GM18526 (cell line): ENCODE measurements around the gene PSENEN.

Experiments used
- POLR2A ChIP-seq: IDR thresholded peaks from 3 replicates; pipeline ENCODE4 v1.6.1; 2011; ENCODE audit not compliant: insufficient read length; ENCODE audit errors: extremely low read depth

The PSENEN gene

DNA sequence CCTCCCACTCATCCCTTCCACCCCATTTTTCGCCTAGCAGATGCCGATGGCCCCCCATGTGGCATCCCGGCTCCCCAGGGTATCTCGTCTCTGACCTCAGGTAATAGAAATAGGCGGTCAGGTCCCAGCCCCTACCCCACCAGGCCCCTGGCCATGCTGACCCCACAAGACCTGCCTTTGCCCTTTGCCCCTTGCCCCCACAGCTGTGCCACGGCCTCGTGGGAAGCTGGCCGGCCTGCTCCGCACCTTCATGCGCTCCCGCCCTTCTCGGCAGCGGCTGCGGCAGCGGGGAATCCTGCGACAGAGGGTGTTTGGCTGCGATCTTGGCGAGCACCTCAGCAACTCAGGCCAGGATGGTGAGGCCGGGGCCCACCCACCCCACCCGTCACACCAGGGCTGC lies 35.3 kb downstream of the PSENEN start:
- no peak for TF ChIP-seq POLR2A

DNA sequence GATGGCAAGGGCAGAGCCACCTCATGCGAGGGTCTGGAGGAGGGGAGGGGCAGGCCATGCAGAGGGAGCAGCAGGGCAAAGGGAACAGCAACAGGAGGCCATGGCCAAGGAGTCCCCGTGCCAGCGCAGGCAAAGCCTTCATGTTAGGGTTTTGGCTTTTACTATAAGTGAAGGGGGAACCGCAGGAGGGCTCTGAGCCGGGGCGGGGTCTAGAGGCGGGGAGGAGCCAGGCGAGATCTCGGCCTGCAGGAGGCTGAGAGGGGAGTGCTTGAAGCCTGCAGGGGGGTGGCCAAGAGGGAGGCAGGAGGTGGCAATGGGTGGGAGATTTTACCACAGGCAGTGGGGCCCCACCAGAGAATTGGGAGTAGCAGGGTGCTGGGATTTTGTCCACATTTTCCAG lies 36.2 kb downstream of the PSENEN start:
- TF ChIP-seq POLR2A, result no peak

- no peak for TF ChIP-seq POLR2A
These were observed 37.1 kb downstream of the PSENEN start for GRCh38 chr19:35782589-35782988.

GRCh38 chr19:35783469-35784434 lies 38.3 kb downstream of the PSENEN start:
- no peak for TF ChIP-seq POLR2A

DNA sequence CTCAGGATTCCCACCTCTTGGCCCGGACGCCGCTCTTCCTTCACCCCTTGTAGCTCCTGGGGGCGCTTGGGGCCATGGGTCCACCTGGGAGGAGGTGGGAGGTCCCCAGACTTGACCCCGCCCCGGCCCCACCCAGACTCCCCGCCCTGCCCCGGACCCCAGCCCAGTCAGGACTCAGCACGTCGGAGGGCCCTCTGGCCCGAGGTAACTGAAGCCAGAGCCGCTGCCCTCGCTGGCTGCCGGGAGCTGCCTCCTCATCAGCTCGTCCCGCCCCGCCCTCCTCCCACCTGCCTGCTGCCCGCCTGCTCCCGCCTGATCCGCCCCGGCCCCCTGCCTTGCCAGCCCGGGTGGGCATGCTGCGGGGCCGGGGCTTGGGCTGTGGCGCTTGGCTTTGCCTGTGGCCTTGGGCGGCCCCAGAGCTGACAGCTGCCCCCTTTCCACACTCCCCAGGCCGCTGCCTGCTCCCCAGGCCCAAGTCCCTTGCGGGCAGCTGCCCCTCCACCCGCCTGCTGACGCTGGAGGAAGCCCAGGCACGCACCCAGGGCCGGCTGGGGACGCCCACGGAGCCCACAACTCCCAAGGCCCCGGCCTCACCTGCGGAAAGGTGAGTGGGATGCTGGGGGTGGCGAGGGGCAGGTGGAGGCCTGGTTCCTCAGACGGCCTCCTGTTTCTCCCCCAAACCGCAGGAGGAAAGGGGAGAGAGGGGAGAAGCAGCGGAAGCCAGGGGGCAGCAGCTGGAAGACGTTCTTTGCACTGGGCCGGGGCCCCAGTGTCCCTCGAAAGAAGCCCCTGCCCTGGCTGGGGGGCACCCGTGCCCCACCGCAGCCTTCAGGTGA lies 39.3 kb downstream of the PSENEN start:
- TF ChIP-seq POLR2A, result no peak

GRCh38 chr19:35785339-35785627 lies 39.8 kb downstream of the PSENEN start:
- no peak for TF ChIP-seq POLR2A

- TF ChIP-seq POLR2A, result no peak
These were observed 41.1 kb downstream of the PSENEN start for GRCh38 chr19:35786299-35787160.

DNA sequence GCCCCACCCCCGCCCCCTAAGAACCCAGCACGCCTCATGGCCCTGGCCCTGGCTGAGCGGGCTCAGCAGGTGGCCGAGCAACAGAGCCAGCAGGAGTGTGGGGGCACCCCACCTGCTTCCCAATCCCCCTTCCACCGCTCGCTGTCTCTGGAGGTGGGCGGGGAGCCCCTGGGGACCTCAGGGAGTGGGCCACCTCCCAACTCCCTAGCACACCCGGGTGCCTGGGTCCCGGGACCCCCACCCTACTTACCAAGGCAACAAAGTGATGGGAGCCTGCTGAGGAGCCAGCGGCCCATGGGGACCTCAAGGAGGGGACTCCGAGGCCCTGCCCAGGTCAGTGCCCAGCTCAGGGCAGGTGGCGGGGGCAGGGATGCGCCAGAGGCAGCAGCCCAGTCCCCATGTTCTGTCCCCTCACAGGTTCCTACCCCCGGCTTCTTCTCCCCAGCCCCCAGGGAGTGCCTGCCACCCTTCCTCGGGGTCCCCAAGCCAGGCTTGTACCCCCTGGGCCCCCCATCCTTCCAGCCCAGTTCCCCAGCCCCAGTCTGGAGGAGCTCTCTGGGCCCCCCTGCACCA lies 41.9 kb downstream of the PSENEN start:
- TF ChIP-seq POLR2A, result no peak

DNA sequence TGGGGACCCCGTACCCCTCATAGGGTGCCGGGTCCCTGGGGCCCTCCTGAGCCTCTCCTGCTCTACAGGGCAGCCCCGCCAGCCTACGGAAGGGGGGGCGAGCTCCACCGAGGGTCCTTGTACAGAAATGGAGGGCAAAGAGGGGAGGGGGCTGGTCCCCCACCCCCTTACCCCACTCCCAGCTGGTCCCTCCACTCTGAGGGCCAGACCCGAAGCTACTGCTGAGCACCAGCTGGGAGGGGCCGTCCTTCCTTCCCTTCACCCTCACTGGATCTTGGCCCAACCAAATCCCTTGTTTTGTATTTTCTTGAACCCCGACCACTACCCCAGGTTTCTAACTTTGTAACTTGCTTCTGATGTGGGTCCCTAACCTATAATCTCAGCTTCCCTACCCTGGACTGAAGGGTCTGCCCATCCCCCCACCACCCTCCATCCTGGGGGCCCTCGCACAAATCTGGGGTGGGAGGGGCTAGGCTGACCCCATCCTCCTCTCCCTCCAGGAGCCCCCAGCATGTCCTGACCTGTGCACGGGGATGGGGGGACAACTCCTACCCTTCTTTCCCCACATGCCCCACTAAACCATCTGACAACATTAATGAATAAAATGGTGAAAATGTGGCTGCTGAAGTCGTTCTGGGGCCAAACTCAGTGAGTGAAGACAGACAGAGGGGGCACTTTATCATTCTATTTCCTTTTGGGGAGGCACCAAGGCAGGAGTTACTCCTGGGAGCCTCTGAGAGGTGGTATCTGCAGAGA lies 42.9 kb downstream of the PSENEN start:
- no peak for TF ChIP-seq POLR2A

- TF ChIP-seq POLR2A, result no peak
These were observed 43.9 kb downstream of the PSENEN start for GRCh38 chr19:35789195-35789977.

GRCh38 chr19:35789978-35790944 lies 44.8 kb downstream of the PSENEN start:
- no peak for TF ChIP-seq POLR2A
